Adrenal gland (tissue), 12 donors: ENCODE results near the gene C10orf53. TPM values are rescaled to one million over a fixed set of nuclear protein-coding genes. Genes with fewer than 3 reads are reported as not detected.
"Not testable (repeated sequence)": the region's sequence is repeated elsewhere in the genome, so short reads cannot be mapped to it uniquely, and the experiment has no call there.

Source experiments
- DNase-seq, 7 donors: peaks; one replicate each; pipeline ENCODE4 v3.0.0-alpha.2; 2019 to 2020
- H3K27ac ChIP-seq, 5 donors: fragments of 200-600 bp; sonication (generic) in 4 of 5; 1 replicate in 3 of 5; 2 replicates in 2 of 5; pipeline versions ENCODE4 v1.5.1 to v1.8.0; 2016 to 2020; ENCODE audit warnings: mild to moderate bottlenecking in 1 of 5
- H3K27me3 ChIP-seq: fragments of 200-600 bp; 2 replicates; pipeline ENCODE4 v1.8.0; 2021
- H3K36me3 ChIP-seq, 2 donors: fragments of 200-600 bp; replicated peaks in 1 of 2; 1 replicate in 1 of 2; 2 replicates in 1 of 2; pipeline versions ENCODE4 v1.5.1 to v1.8.0; 2018 to 2022
- H3K4me1 ChIP-seq, 2 donors: fragments of 200-600 bp; replicated peaks in 1 of 2; 1 replicate in 1 of 2; 2 replicates in 1 of 2; pipeline versions ENCODE4 v1.5.1 to v1.8.0; 2018 to 2021
- H3K4me3 ChIP-seq, 4 donors: fragments of 200-600 bp; sonication (generic) in 3 of 4; one replicate each; pipeline ENCODE4 v1.5.1; 2016 to 2018
- H3K9me3 ChIP-seq, 3 donors: fragments of 200-600 bp; sonication (generic) in 1 of 3; replicated peaks in 1 of 3; 1 replicate in 2 of 3; 2 replicates in 1 of 3; pipeline versions ENCODE4 v1.5.1 to v1.8.0; 2016 to 2021
- POLR2A ChIP-seq, 2 donors: fragments of 450-650 bp; IDR thresholded peaks; one replicate each; pipeline ENCODE4 v1.6.1; 2017; ENCODE audit warnings: antibody characterized with exemption in 2 of 2, mild to moderate bottlenecking in 2 of 2, moderate library complexity in 1 of 2
- WGBS, 4 donors: extraction: QIAGEN DNeasy Blood & Tissue Kit in 2 of 4; methylation state at CpG; one replicate each; pipeline versions ENCODE4 v1.1.5 to v1.1.7; 2013 to 2017; 5-methylcytosine and 5-hydroxymethylcytosine counted together
- intact Hi-C, 2 donors: fragments of 100-400 bp; cut with DNase I; formaldehyde crosslinking; loops; one replicate each; pipeline versions ENCODE4 v1.14.1 to v1.15.0; 2022 to 2023
- polyA plus RNA-seq, 3 donors: library from polyadenylated mRNA; stranded (reverse); fragments of 200-250 nt in 2 of 3; fragments of 350-450 nt in 1 of 3; fragmentation: Illumina TruSeq in 1 of 3; extraction: RNeasy Lipid Tissue Mini Kit (QIAGEN cat#74804) in 1 of 3; gene quantifications; one replicate each; pipeline ENCODE4 v1.2.3, GENCODE V29; 2013 to 2014
- total RNA-seq, 9 donors: library from RNA; depleted of rRNA in 4 of 9; stranded (reverse); fragments of >200 nt in 4 of 9; fragments of 120-200 nt in 1 of 9; fragmentation: NEBNext Ultra II Directional in 1 of 9; extraction: Animal tissue kit (Norgen Biotek cat#: 25700) in 1 of 9; gene quantifications; one replicate each; pipeline versions ENCODE4 v1.1.0 to v1.2.4, GENCODE V29; 2013 to 2023
- TF ChIP-seq, protein P1 (sequence below), 6 experiments: fragments of 450-650 bp in 4 of 6; fragments of 200-600 bp in 2 of 6; sonication (generic) in 1 of 6; IDR thresholded peaks; 1 replicate in 5 of 6; 2 replicates in 1 of 6; pipeline versions ENCODE4 v1.5.1 to v1.8.0; 2016 to 2021; ENCODE audit warnings: antibody characterized with exemption in 6 of 6, mild to moderate bottlenecking in 2 of 6, moderate library complexity in 1 of 6
- donor health status: healthy with polysubstance abuse.
- donor health status: Bipolar disorder and iron deficiency.
- donor health status: DM: yes; HTN: yes; CAD: no.
- donor health status: DM: no; HTN: no; CAD: no.
- donor health status: DM: no; HTN: no; CAD: no.
- donor health status: DM: yes; HTN: yes; CAD: no.

C10orf53 gene
- total and polyA plus RNA-seq, 12 donors, result not detected

GRCh38 chr10:49711481-49711880, 32.0 kb downstream of the C10orf53 start:
- H3K36me3 ChIP-seq, result no peaks in the 10 kb centered on the region
- no peak overlapping the region for H3K4me3 ChIP-seq
- intact Hi-C loops, result no loop called here
- H3K4me1 ChIP-seq, result no peaks in the 10 kb centered on the region
- TF ChIP-seq POLR2A (IDR thresholded peaks at IDR 0.05), result no peak
- TF ChIP-seq, protein P1, sequence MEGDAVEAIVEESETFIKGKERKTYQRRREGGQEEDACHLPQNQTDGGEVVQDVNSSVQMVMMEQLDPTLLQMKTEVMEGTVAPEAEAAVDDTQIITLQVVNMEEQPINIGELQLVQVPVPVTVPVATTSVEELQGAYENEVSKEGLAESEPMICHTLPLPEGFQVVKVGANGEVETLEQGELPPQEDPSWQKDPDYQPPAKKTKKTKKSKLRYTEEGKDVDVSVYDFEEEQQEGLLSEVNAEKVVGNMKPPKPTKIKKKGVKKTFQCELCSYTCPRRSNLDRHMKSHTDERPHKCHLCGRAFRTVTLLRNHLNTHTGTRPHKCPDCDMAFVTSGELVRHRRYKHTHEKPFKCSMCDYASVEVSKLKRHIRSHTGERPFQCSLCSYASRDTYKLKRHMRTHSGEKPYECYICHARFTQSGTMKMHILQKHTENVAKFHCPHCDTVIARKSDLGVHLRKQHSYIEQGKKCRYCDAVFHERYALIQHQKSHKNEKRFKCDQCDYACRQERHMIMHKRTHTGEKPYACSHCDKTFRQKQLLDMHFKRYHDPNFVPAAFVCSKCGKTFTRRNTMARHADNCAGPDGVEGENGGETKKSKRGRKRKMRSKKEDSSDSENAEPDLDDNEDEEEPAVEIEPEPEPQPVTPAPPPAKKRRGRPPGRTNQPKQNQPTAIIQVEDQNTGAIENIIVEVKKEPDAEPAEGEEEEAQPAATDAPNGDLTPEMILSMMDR (IDR thresholded peaks at IDR 0.05), result no peak
- no peaks in the 10 kb centered on the region for H3K27me3 ChIP-seq
- no peaks in the 10 kb centered on the region for H3K9me3 ChIP-seq
- WGBS, 4 donors, result 31 to 46% (median 38%) methylated on average over 8 of the region's 8 CpGs
- H3K27ac ChIP-seq, result no peak overlapping the region
- peak in 1 of 7 donors; percentile 4 for DNase-seq

DNA sequence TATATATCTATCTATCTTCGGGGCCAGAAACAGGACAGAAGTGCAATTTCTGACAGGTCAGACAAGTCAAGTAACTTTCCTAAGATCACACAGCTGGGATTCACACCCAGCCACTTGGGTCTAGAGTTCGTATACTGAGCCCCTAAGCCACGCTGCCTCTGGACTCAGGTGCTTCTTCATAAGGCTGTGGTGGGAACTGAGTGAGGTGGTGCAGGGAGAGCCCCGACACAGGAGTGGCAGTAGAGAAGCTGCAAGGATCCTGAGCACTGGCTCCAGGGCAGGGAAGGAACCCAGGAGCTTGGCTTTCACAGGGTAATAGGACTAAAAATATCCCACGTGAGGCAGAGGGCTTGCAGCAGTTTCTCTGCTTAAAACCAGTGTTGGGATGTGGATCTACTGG, 33.8 kb downstream of the C10orf53 start:
- no peak for DNase-seq
- Histone ChIP-seq H3K27ac (no peak overlapping the region), H3K4me1 (no peaks in the 10 kb centered on the region), H3K36me3 (no peaks in the 10 kb centered on the region), H3K9me3 (no peaks in the 10 kb centered on the region), H3K27me3 (no peaks in the 10 kb centered on the region), H3K4me3 (no peak overlapping the region)
- TF ChIP-seq, protein P1 (IDR thresholded peaks at IDR 0.05), result no peak
- no peak for TF ChIP-seq POLR2A (IDR thresholded peaks at IDR 0.05)
- intact Hi-C loops, result no loop called here
- WGBS, 4 donors, result 69 to 89% (median 76%) methylated on average over 5 of the region's 5 CpGs

- H3K27ac ChIP-seq, intact Hi-C loops, H3K4me3 ChIP-seq, H3K9me3 ChIP-seq, DNase-seq, H3K27me3 ChIP-seq, H3K36me3 ChIP-seq, H3K4me1 ChIP-seq: not testable (repeated sequence)
- WGBS, 4 donors, result 83 to 95% (median 88%) methylated on average over 4 to 7 of the region's 7 CpGs
Measured at GRCh38 chr10:49715157-49715556, 35.7 kb downstream of the C10orf53 start.

GRCh38 chr10:49726593-49726992, 47.1 kb downstream of the C10orf53 start:
- H3K27me3 ChIP-seq, result no peaks in the 10 kb centered on the region
- H3K4me1 ChIP-seq, result no peaks in the 10 kb centered on the region
- intact Hi-C loops, result no loop called here
- 56 to 68% (median 63%) methylated on average over 2 of the region's 2 CpGs for WGBS, 4 donors
- H3K4me3 ChIP-seq, result no peak overlapping the region
- H3K27ac ChIP-seq, result no peak overlapping the region
- H3K36me3 ChIP-seq, result no peaks in the 10 kb centered on the region
- peaks cover 0 to 20% (median 4%) of the 10 kb centered on the region in 3 donors for H3K9me3 ChIP-seq
- TF ChIP-seq, protein P1 (IDR thresholded peaks at IDR 0.05), result no peak
- TF ChIP-seq POLR2A (IDR thresholded peaks at IDR 0.05), result no peak
- no peak for DNase-seq

GRCh38 chr10:49733866-49734265, 54.4 kb downstream of the C10orf53 start:
- intact Hi-C loops, result no loop called here
- TF ChIP-seq, protein P1 (IDR thresholded peaks at IDR 0.05), result no peak
- TF ChIP-seq POLR2A (IDR thresholded peaks at IDR 0.05), result no peak
- WGBS, 4 donors, result 69 to 86% (median 72%) methylated on average over 7 of the region's 7 CpGs
- Histone ChIP-seq H3K27ac (no peak overlapping the region), H3K4me3 (no peak overlapping the region), H3K27me3 (no peaks in the 10 kb centered on the region), H3K9me3 (no peaks in the 10 kb centered on the region), H3K4me1 (no peaks in the 10 kb centered on the region), H3K36me3 (no peaks in the 10 kb centered on the region)
- DNase-seq, result no peak
